Activated T-helper 1 cell treated with Interleukin-2 at 50 U/mL for 16 hours (primary cell): Measurements from ENCODE around the gene SPTBN2.

Source experiments
- DNase-seq: peaks from one replicate; pipeline ENCODE4 v3.0.0-alpha.2; 2020; ENCODE audit warnings: low read depth

SPTBN2 gene

GRCh38 chr11:66728693-66729385 is at the start of gene SPTBN2:
TSS of gene SPTBN2 (minus strand) at chr11:66729216. CDS start at chr11:66721240, 7,976 bp downstream.
- DNase-seq: no peak

- DNase-seq: no peak
Measured at GRCh38 chr11:66768818-66769217, 39.8 kb upstream of the SPTBN2 start.

- DNase-seq: no peak
Measured at GRCh38 chr11:66768088-66768521, 39.1 kb upstream of the SPTBN2 start.

GRCh38 chr11:66767666-66768065 is 38.6 kb upstream of the SPTBN2 start:
- DNase-seq: no peak

GRCh38 chr11:66766681-66767080 is 37.7 kb upstream of the SPTBN2 start:
- DNase-seq: no peak

- DNase-seq: no peak
Measured at GRCh38 chr11:66762088-66762487, 33.1 kb upstream of the SPTBN2 start.

- no peak for DNase-seq
Measured at GRCh38 chr11:66752148-66752547, 23.1 kb upstream of the SPTBN2 start.

GRCh38 chr11:66749091-66749490 is 20.1 kb upstream of the SPTBN2 start:
- no peak for DNase-seq

GRCh38 chr11:66747480-66747879 is 18.5 kb upstream of the SPTBN2 start:
- DNase-seq: no peak

GRCh38 chr11:66745356-66746235 is 16.6 kb upstream of the SPTBN2 start:
- DNase-seq: peak; percentile 15

- peak; percentile 82 for DNase-seq
Measured at GRCh38 chr11:66744485-66745355, 15.7 kb upstream of the SPTBN2 start.

GRCh38 chr11:66743271-66743968 is 14.4 kb upstream of the SPTBN2 start:
- DNase-seq: no peak

- DNase-seq: no peak
Measured at GRCh38 chr11:66741153-66741552, 12.1 kb upstream of the SPTBN2 start.

GRCh38 chr11:66739983-66740382 is 11.0 kb upstream of the SPTBN2 start:
- DNase-seq: no peak

GRCh38 chr11:66734215-66734614 is 5.2 kb upstream of the SPTBN2 start:
- no peak for DNase-seq

- no peak for DNase-seq
Measured at GRCh38 chr11:66729447-66729846, 431 bp upstream of the SPTBN2 start.

GRCh38 chr11:66728038-66728692 is 851 bp downstream of the SPTBN2 start:
- DNase-seq: no peak

GRCh38 chr11:66727282-66728037 is 1.6 kb downstream of the SPTBN2 start:
- no peak for DNase-seq

GRCh38 chr11:66725647-66726046 is 3.4 kb downstream of the SPTBN2 start:
- no peak for DNase-seq

GRCh38 chr11:66725114-66725513 is 3.9 kb downstream of the SPTBN2 start:
- no peak for DNase-seq
